GM21515 (cell line): Measurements from ENCODE around the gene THADA.

Experiments
- ATAC-seq: cut with Tn5 transposase; IDR thresholded peaks from one replicate; pipeline ENCODE4 v1.9.1; 2021; ENCODE audit not compliant: unreplicated experiment

The THADA gene

GRCh38 chr2:43217228-43218154, 378.3 kb downstream of the THADA start:
- no peak for ATAC-seq

GRCh38 chr2:43216629-43217028, 379.2 kb downstream of the THADA start:
- ATAC-seq: no peak

GRCh38 chr2:43215673-43216255, 380.1 kb downstream of the THADA start:
- ATAC-seq: no peak

GRCh38 chr2:43214253-43214652, 381.6 kb downstream of the THADA start:
- no peak for ATAC-seq

GRCh38 chr2:43212931-43213330, 382.9 kb downstream of the THADA start:
- ATAC-seq: no peak

GRCh38 chr2:43212216-43212835, 383.5 kb downstream of the THADA start:
- ATAC-seq: no peak

- ATAC-seq: no peak
These were observed 385.2 kb downstream of the THADA start for GRCh38 chr2:43210467-43211303.

GRCh38 chr2:43210125-43210466, 385.7 kb downstream of the THADA start:
- ATAC-seq: no peak

GRCh38 chr2:43209204-43209717, 386.6 kb downstream of the THADA start:
- ATAC-seq: no peak

- no peak for ATAC-seq
These were observed 388.1 kb downstream of the THADA start for GRCh38 chr2:43207553-43208300.

- no peak for ATAC-seq
These were observed 389.2 kb downstream of the THADA start for GRCh38 chr2:43206602-43207001.

GRCh38 chr2:43203373-43203772, 392.5 kb downstream of the THADA start:
- ATAC-seq: no peak

- no peak for ATAC-seq
These were observed 393.5 kb downstream of the THADA start for GRCh38 chr2:43202289-43202688.

- no peak for ATAC-seq
These were observed 394.3 kb downstream of the THADA start for GRCh38 chr2:43201497-43201896.

GRCh38 chr2:43201016-43201415, 394.8 kb downstream of the THADA start:
- no peak for ATAC-seq

GRCh38 chr2:43199492-43200488, 396.0 kb downstream of the THADA start:
- no peak for ATAC-seq

GRCh38 chr2:43198263-43198662, 397.6 kb downstream of the THADA start:
- no peak for ATAC-seq

GRCh38 chr2:43197588-43197896, 398.3 kb downstream of the THADA start:
- ATAC-seq: no peak
